ENCODE data around the gene MC3R. TPM values are rescaled to one million over a fixed set of nuclear protein-coding genes. Genes with fewer than 3 reads are reported as not detected.
A peak's percentile ranks its signal among the peaks of the same experiment; 100 is the strongest.
"Not testable (repeated sequence)": the region's sequence is repeated elsewhere in the genome, so short reads cannot be mapped to it uniquely, and the experiment has no call there.

The MC3R gene
- polyA plus RNA-seq, 2 of the 4 experiments (the other 2 are of a cell fraction) = not detected

DNA sequence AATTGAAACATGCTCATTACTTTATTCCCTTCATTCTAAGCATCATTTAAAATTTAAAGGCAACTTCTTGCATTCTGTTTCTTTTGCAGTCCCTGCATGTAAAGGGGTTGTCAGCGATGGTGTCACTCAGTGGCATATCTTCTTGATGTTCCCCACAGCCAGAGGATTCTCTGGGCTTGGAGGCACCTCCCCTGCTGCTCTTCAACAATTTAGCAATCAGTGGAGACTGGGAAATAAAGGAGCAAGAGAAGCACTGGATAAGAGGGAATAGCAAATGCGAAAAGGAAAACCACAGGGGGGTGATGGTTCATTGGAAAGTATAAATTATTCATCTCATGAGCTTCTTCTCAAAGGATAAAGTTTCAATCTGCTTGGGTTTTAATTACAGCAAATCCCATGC, 30.7 kb upstream of the MC3R start:
- ATAC-seq (no peak), DNase-seq (ENCODE audit: low read depth in 1 of 2, low spot score in 1 of 2) (no peak), FAIRE-seq (no peak)
- Histone ChIP-seq H3K9me3 (no peaks in the 10 kb centered on the region; the same call in 2 of the 3 replicates), H3K4me1 (no peaks in the 10 kb centered on the region), H3K4me2 (no peak overlapping the region), H3K4me3 (no peak overlapping the region), H3K27ac (no peak overlapping the region)
- CTCF ChIA-PET = interaction anchor here (1.1 to 1.6 kb wide), 3 partner anchors 17 to 140 kb away, joined by 3 to 5 read pairs (median 5); no protein-coding TSS in a partner anchor
- 3% methylated on average over 2 of the region's 2 CpGs for WGBS (ENCODE audit: missing lambda C conversion rate)
- no peak for TF ChIP-seq MYC (IDR thresholded peaks at IDR 0.05; ENCODE audit: borderline replicate concordance, low read length)
- POLR2A ChIA-PET = no interaction called here

DNA sequence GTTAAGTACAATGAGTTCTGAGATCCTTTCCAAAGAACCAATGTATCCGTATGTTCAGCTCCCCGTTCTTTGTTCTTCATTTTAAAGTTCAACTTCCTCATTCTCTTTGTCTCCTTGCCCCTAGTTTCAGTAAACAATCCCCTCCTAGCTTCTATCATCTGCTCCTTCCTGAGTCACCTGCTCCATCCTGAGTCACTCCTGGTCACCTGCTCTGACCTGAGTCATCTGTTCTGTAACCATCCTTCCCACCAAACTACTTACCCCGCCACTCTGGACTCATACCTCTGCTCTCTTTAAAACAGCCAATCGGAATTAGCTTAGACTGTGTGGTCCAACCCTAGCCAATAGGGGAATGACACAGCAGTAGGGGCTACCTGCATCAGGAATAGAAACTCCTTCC, 27.3 kb upstream of the MC3R start:
- CTCF ChIA-PET, H3K4me3 ChIP-seq, POLR2A ChIA-PET, H3K4me2 ChIP-seq, FAIRE-seq, ATAC-seq, H3K27ac ChIP-seq, H3K4me1 ChIP-seq, H3K9me3 ChIP-seq: not testable (repeated sequence)
- WGBS (ENCODE audit: missing lambda C conversion rate) = 5% methylated on average over 4 of the region's 4 CpGs
- peak in 1 of 2 experiments; percentile 5 for DNase-seq (ENCODE audit: low read depth in 1 of 2, low spot score in 1 of 2)

DNA sequence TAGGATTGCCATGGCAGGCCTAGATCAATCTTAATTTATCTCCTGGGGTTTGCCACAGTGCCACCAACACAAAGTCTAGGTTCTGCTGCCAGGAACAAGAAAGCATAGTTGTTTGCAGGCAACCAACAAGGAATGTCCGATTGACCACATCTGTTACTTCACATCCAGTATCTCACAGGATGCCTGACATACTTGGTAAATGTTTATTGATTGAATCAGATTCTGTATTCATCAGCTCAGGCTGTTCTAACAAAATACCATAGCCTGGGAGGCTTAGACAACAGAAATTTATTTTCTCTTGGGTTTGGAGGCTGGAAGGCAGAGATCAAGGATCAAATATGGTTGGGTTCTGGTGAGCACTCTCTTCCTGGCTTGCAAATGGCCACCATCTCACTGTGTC, 26.3 kb upstream of the MC3R start:
- Histone ChIP-seq H3K4me3 (no peak overlapping the region), H3K4me2 (no peak overlapping the region), H3K4me1 (no peaks in the 10 kb centered on the region), H3K27ac (no peak overlapping the region), H3K9me3 (no peaks in the 10 kb centered on the region; the same call in 2 of the 3 replicates)
- FAIRE-seq (no peak), ATAC-seq (no peak), DNase-seq (ENCODE audit: low read depth in 1 of 2, low spot score in 1 of 2) (no peak)
- TF ChIP-seq MYC (IDR thresholded peaks at IDR 0.05; ENCODE audit: borderline replicate concordance, low read length) (no peak), CHD2 (IDR thresholded peaks at IDR 0.05; ENCODE audit: low read length, partially characterized antibody) (no peak), RNF2 (IDR thresholded peaks at IDR 0.05; ENCODE audit: borderline replicate concordance, low read depth) (no peak), NR3C1 (IDR thresholded peaks at IDR 0.05) (no peak), RAD21 (conservative IDR thresholded peaks at IDR 0.05 in 1 of 2, IDR thresholded peaks at IDR 0.05 in 1 of 2) (no peak), HOXB5 (CRISPR knock-in tag; IDR thresholded peaks at IDR 0.05) (no peak), RFX5 (IDR thresholded peaks at IDR 0.05) (no peak), BHLHE40 (IDR thresholded peaks at IDR 0.05; ENCODE audit: low read depth, low read length) (no peak)
- TF ChIP-seq, protein P1, sequence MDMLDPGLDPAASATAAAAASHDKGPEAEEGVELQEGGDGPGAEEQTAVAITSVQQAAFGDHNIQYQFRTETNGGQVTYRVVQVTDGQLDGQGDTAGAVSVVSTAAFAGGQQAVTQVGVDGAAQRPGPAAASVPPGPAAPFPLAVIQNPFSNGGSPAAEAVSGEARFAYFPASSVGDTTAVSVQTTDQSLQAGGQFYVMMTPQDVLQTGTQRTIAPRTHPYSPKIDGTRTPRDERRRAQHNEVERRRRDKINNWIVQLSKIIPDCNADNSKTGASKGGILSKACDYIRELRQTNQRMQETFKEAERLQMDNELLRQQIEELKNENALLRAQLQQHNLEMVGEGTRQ (IDR thresholded peaks at IDR 0.05) = no peak
- TF ChIP-seq, protein P2, sequence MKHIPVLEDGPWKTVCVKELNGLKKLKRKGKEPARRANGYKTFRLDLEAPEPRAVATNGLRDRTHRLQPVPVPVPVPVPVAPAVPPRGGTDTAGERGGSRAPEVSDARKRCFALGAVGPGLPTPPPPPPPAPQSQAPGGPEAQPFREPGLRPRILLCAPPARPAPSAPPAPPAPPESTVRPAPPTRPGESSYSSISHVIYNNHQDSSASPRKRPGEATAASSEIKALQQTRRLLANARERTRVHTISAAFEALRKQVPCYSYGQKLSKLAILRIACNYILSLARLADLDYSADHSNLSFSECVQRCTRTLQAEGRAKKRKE (CRISPR knock-in tag; IDR thresholded peaks at IDR 0.05; ENCODE audit: low read depth) = no peak
- 0% methylated on average over 1 of the region's 1 CpG for WGBS (ENCODE audit: missing lambda C conversion rate)
- POLR2A ChIA-PET = no interaction called here
- CTCF ChIA-PET = no interaction called here

DNA sequence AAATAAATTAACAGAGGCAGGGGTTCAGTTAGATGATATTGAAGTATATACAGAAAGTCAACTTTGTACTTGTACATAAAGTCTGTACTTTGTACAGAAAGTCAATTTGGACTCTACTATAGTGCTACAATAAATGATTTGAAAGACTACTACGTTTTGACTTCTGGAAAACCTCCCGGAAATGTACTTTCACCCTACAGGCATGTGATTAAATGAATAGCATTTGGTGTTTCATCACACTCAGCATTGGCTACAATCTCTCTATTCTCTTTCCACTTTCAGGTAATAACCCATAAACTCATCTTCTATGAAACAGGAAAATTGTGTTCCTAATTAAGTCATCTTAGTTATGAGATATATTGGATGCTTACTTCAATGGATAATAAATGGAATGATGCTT, 25.6 kb upstream of the MC3R start:
- no peak overlapping the region for H3K4me3 ChIP-seq
- WGBS (ENCODE audit: missing lambda C conversion rate) = 2% methylated on average over 2 of the region's 2 CpGs
- FAIRE-seq = no peak
- TF ChIP-seq, protein P3, sequence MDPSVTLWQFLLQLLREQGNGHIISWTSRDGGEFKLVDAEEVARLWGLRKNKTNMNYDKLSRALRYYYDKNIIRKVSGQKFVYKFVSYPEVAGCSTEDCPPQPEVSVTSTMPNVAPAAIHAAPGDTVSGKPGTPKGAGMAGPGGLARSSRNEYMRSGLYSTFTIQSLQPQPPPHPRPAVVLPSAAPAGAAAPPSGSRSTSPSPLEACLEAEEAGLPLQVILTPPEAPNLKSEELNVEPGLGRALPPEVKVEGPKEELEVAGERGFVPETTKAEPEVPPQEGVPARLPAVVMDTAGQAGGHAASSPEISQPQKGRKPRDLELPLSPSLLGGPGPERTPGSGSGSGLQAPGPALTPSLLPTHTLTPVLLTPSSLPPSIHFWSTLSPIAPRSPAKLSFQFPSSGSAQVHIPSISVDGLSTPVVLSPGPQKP (IDR thresholded peaks at IDR 0.05; ENCODE audit: low read depth, low read length) = no peak
- TF ChIP-seq NR3C1 (IDR thresholded peaks at IDR 0.05) (no peak), FOSL2 (IDR thresholded peaks at IDR 0.05) (no peak), FOSL2 (CRISPR knock-in tag; IDR thresholded peaks at IDR 0.05) (no peak), EP300 (IDR thresholded peaks at IDR 0.05) (no peak), BHLHE40 (IDR thresholded peaks at IDR 0.05; ENCODE audit: low read depth, low read length) (no peak), SREBF2 (IDR thresholded peaks at IDR 0.05) (no peak), KDM5A (IDR thresholded peaks at IDR 0.05) (no peak), CBX8 (IDR thresholded peaks at IDR 0.05) (no peak), TFCP2L1 (CRISPR knock-in tag; IDR thresholded peaks at IDR 0.05) (no peak), MAFK (IDR thresholded peaks at IDR 0.05; ENCODE audit: partially characterized antibody) (no peak), CEBPB (IDR thresholded peaks at IDR 0.05) (no peak), EHF (CRISPR knock-in tag; IDR thresholded peaks at IDR 0.05) (no peak), NFE2L2 (conservative IDR thresholded peaks at IDR 0.05; ENCODE audit: low read length) (no peak)
- TF ChIP-seq, protein P1 (IDR thresholded peaks at IDR 0.05) = no peak
- TF ChIP-seq, protein P4, sequence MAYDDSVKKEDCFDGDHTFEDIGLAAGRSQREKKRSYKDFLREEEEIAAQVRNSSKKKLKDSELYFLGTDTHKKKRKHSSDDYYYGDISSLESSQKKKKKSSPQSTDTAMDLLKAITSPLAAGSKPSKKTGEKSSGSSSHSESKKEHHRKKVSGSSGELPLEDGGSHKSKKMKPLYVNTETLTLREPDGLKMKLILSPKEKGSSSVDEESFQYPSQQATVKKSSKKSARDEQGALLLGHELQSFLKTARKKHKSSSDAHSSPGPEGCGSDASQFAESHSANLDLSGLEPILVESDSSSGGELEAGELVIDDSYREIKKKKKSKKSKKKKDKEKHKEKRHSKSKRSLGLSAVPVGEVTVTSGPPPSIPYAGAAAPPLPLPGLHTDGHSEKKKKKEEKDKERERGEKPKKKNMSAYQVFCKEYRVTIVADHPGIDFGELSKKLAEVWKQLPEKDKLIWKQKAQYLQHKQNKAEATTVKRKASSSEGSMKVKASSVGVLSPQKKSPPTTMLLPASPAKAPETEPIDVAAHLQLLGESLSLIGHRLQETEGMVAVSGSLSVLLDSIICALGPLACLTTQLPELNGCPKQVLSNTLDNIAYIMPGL (CRISPR knock-in tag; IDR thresholded peaks at IDR 0.05; ENCODE audit: borderline replicate concordance) = no peak

More for the DNA sequence above, 25.6 kb upstream of the MC3R start:
- H3K9me3 ChIP-seq = no peaks in the 10 kb centered on the region; the same call in 2 of the 3 replicates
- H3K4me1 ChIP-seq = no peaks in the 10 kb centered on the region
- no peak for DNase-seq (ENCODE audit: low read depth in 1 of 2, low spot score in 1 of 2)
- H3K4me2 ChIP-seq = no peak overlapping the region
- POLR2A ChIA-PET = no interaction called here
- no peak for ATAC-seq
- H3K27ac ChIP-seq = no peak overlapping the region
- CTCF ChIA-PET = no interaction called here

Data from A549 (cell line).